KMS-11 (cell line): ENCODE measurements around the gene MRPS18C.

Experiments used
- H2AFZ ChIP-seq: fragments of 200-600 bp; sonication (generic); 2 replicates; pipeline ENCODE4 v1.6.1; 2016; ENCODE audit warnings: antibody characterized with exemption, mixed run types, low read depth
- H3K27ac ChIP-seq: fragments of 200-600 bp; sonication (generic); 2 replicates; pipeline ENCODE4 v1.6.1; 2016; ENCODE audit warnings: mild to moderate bottlenecking, mixed run types
- H3K27me3 ChIP-seq: fragments of 200-600 bp; sonication (generic); 2 replicates; pipeline ENCODE4 v1.6.1; 2017; ENCODE audit warnings: mild to moderate bottlenecking, low read depth, mixed run types, moderate library complexity; ENCODE audit not compliant: insufficient read depth
- H3K36me3 ChIP-seq: fragments of 200-600 bp; sonication (generic); 2 replicates; pipeline ENCODE4 v1.6.1; 2017; ENCODE audit warnings: mild to moderate bottlenecking, mixed run types; ENCODE audit not compliant: insufficient read depth
- H3K4me1 ChIP-seq: fragments of 200-600 bp; sonication (generic); 2 replicates; pipeline ENCODE4 v1.6.1; 2016; ENCODE audit warnings: mild to moderate bottlenecking, low read depth, mixed run types; ENCODE audit not compliant: poor library complexity, severe bottlenecking
- H3K4me2 ChIP-seq: fragments of 200-600 bp; sonication (generic); 2 replicates; pipeline ENCODE4 v1.7.0; 2016; ENCODE audit warnings: mild to moderate bottlenecking, mixed run types
- H3K4me3 ChIP-seq: fragments of 200-600 bp; sonication (generic); IDR thresholded peaks from 2 replicates; pipeline ENCODE4 v1.6.1; 2017; ENCODE audit warnings: low read depth, low read length, mixed read lengths; ENCODE audit not compliant: insufficient read depth
- H3K79me2 ChIP-seq: fragments of 200-600 bp; sonication (generic); 2 replicates; pipeline ENCODE4 v1.6.1; 2016; ENCODE audit warnings: low read depth, mixed run types; ENCODE audit not compliant: insufficient read depth
- H3K9ac ChIP-seq: fragments of 200-600 bp; sonication (generic); 2 replicates; pipeline ENCODE4 v1.6.1; 2016; ENCODE audit warnings: mild to moderate bottlenecking, mixed run types
- H4K20me1 ChIP-seq: fragments of 200-600 bp; sonication (generic); 2 replicates; pipeline ENCODE4 v1.6.1; 2016; ENCODE audit warnings: mild to moderate bottlenecking, mixed run types; ENCODE audit not compliant: insufficient read depth
- CTCF ChIP-seq: fragments of 200-600 bp; sonication (generic); conservative IDR thresholded peaks from 2 replicates; pipeline ENCODE4 v1.6.1; 2017; ENCODE audit warnings: low read depth, mild to moderate bottlenecking, antibody characterized with exemption, low read length, moderate library complexity, mixed read lengths

The MRPS18C gene

GRCh38 chr4:83456184-83456501 lies 285 bp downstream of the MRPS18C start:
- Histone ChIP-seq H3K9ac (peak overlapping the region; percentile 78), H3K27me3 (no peaks in the 10 kb centered on the region), H2AFZ (peak overlapping the region; percentile 77), H3K4me1 (peaks cover 27% of the 10 kb centered on the region), H3K4me2 (peak overlapping the region; percentile 87), H3K36me3 (peaks cover 21% of the 10 kb centered on the region; the same call in 1 of the 2 replicates), H3K4me3 (peak overlapping the region; percentile 92), H3K27ac (peak overlapping the region; percentile 66), H4K20me1 (no peaks in the 10 kb centered on the region), H3K79me2 (peaks cover 41% of the 10 kb centered on the region)
- no peak for TF ChIP-seq CTCF

- Histone ChIP-seq H3K4me1 (peaks cover 41% of the 10 kb centered on the region), H3K9ac (no peak overlapping the region; the same call in 1 of the 2 replicates), H3K79me2 (no peaks in the 10 kb centered on the region), H3K27me3 (no peaks in the 10 kb centered on the region), H2AFZ (peak overlapping the region; percentile 23; the same call in 1 of the 2 replicates), H3K36me3 (no peaks in the 10 kb centered on the region), H3K27ac (peak overlapping the region; percentile 31; the same call in 1 of the 2 replicates), H3K4me3 (peak overlapping the region; percentile 57), H3K4me2 (peak overlapping the region; percentile 50), H4K20me1 (no peaks in the 10 kb centered on the region)
- TF ChIP-seq CTCF: no peak
These were observed 17.6 kb downstream of the MRPS18C start for GRCh38 chr4:83473423-83473822.

- no peaks in the 10 kb centered on the region for H3K27me3 ChIP-seq
- no peaks in the 10 kb centered on the region for H4K20me1 ChIP-seq
- TF ChIP-seq CTCF: no peak
- H2AFZ ChIP-seq: peak overlapping the region; percentile 23; the same call in 1 of the 2 replicates
- peak overlapping the region; percentile 57 for H3K4me3 ChIP-seq
- peaks cover 41% of the 10 kb centered on the region for H3K4me1 ChIP-seq
- H3K4me2 ChIP-seq: peak overlapping the region; percentile 50
- H3K79me2 ChIP-seq: no peaks in the 10 kb centered on the region
- H3K27ac ChIP-seq: peak overlapping the region; percentile 31; the same call in 1 of the 2 replicates
- H3K36me3 ChIP-seq: no peaks in the 10 kb centered on the region
- H3K9ac ChIP-seq: no peak overlapping the region; the same call in 1 of the 2 replicates
These were observed 18.1 kb downstream of the MRPS18C start for GRCh38 chr4:83473966-83474365.

- H3K4me2 ChIP-seq: peak within 1 kb of the TSS; percentile 98
- no peaks in the 10 kb centered on the region for H3K79me2 ChIP-seq
- H4K20me1 ChIP-seq: no peaks in the 10 kb centered on the region
- no peak within 1 kb of the TSS for H3K4me3 ChIP-seq
- H3K4me1 ChIP-seq: peaks cover 18% of the 10 kb centered on the region
- H2AFZ ChIP-seq: peak within 1 kb of the TSS; percentile 96
- H3K36me3 ChIP-seq: no peaks in the 10 kb centered on the region
- peak within 1 kb of the TSS; percentile 60 for H3K9ac ChIP-seq
- peak within 1 kb of the TSS; percentile 49 for H3K27ac ChIP-seq
- TF ChIP-seq CTCF: no peak
- H3K27me3 ChIP-seq: no peaks in the 10 kb centered on the region
These were observed 28.9 kb downstream of the MRPS18C start, which contains the start of gene ABRAXAS1 for GRCh38 chr4:83484500-83485461. Gene ABRAXAS1 (minus strand): TSS chr4:83485100. CDS start chr4:83485072, 28 bp downstream.
